GM21619 (cell line): ENCODE results near the gene PCSK9.
"Not testable (repeated sequence)": the region's sequence is repeated elsewhere in the genome, so short reads cannot be mapped to it uniquely, and the experiment has no call there.

Experiments
- ATAC-seq: cut with Tn5 transposase; IDR thresholded peaks from one replicate; pipeline ENCODE4 v1.9.1; 2021; ENCODE audit not compliant: unreplicated experiment

Gene PCSK9

DNA sequence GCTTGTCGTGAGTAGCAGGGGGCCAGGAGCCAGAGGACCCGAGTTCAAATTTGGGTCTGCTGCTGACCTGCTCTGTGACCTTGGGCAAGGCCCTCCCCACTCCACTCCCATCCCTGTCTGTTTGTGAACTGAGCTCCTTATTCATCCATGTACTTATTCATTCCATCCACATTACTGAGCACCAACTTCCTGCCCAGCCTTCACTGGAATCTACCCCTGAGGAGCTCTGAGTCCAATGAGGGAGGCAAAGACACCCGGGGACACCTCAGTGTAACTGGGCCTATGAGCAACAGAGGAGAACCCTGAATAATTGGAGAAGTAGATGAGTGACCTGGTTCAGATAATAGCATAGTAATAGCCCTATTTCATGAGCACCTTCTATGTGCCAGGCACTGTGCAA, 31.7 kb upstream of the PCSK9 start:
- ATAC-seq = no peak

DNA sequence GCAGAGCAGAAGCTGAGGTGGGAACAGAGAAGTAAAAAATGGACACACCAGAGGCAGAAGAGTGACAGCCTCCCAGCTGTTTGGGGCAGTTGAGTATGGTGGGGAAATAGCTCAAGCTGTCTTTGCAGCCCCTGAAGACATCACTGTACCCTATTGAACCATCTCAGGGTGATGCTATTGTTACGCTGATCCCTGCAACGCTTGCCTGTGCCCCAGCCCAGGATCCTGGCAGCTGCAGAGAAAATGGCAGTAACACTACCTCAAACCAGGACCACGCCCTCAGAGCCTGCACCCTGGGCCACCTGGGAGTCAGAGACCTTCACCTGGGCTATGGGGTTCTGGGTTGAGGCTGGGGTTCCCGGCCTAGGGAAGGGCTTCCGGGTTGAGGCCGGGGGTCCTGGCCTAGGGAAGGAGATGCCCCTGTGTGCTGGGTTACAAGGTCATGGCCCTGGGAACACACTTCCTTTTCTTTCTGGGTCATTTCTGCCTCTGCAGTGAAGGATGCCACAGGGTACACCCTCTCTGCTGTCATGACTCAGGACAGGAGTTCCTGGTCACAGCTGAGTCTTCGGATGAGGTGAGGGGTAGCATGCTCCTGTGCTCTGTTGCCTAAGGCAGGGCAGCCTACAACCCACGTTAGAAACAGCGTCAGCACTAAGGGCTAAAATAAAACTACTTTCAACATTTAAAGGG, 29.0 kb upstream of the PCSK9 start:
- ATAC-seq = no peak

GRCh38 chr1:55010887-55011217, 28.5 kb upstream of the PCSK9 start:
- no peak for ATAC-seq

DNA sequence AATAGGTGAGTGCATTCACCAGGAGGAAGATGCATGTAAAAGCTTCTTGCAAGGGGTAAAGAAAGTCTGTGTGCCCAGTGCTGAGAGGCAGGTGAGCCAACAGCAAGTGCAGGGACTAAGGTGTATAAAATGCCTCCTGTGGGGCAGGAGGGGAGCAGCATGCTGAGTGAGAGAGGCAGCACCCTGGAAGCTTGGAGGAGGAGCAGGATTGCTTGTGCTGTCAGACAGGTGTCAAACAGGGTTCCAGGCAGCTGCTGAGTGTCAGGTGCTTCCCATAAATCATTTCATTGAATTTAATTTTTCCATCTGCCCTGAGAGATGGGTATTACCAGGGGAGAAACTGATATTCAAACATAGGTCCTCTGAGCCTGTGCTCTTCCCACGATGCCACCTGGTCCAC, 26.7 kb upstream of the PCSK9 start:
- ATAC-seq = no peak

- ATAC-seq = no peak
Observed at GRCh38 chr1:55015123-55015522, 24.2 kb upstream of the PCSK9 start.

DNA sequence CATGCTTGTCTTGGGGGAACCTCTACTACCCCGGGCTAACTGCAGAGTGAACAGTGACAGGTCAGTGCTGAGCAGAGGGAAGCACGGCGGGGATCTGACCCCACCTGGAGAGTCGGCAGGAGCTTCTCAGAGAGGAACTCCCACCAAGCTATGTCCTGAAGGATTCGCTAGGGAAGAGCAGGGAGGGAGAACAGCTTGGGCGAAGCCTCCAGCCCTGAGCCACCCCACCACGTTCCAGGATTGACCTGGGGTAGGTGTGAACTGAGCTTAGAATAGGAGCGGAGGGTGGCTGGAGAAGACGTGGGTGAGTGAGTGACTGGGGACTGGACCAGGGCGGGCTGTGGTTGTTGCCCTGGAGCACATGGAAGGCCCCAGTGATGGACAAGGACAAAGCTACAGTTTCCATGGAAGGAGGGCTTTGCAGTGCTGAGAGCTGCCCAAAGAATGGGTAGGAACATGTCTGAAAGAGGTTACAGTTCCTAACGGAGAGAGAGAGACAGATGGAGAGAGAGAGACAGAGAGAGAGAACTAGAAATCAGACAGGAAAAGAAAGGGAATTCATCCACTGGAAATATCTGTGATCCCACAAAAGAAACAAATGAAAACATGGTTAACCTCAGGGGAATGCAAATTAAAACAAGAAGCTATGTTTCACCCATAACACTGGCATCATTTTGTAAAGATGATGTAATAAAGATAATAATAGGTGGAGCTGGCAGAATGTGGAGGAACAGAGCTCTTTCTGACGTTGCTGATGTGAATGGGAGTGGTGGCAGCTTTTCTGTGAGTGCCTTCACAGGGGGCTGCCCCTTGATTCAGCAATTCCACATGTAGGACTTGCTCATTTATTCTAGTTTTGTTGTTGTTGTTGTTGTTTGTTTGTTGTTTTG, 23.4 kb upstream of the PCSK9 start:
- ATAC-seq = no peak

GRCh38 chr1:55018395-55018794, 21.0 kb upstream of the PCSK9 start:
- ATAC-seq = no peak

GRCh38 chr1:55021942-55022546, 17.3 kb upstream of the PCSK9 start:
- peak; percentile 89 for ATAC-seq

DNA sequence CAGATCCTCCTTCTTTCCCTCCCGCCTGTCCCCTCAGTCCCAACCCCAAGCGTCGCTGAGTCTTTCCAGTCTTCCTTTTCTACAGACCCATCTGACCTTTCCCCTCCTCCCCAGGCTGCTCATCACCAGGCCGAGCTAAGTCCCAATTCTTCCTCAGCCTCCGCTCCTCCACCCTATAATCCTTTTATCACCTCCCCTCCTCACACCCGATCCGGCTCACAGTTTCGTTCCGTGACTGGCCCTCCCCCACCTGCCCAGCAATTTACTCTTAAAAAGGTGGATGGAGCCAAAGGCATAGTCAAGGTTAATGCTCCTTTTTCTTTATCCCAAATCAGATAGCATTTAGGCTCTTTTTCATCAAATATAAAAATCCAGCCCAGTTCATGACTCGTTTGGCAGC, 15.2 kb upstream of the PCSK9 start:
- not testable (repeated sequence) for ATAC-seq

DNA sequence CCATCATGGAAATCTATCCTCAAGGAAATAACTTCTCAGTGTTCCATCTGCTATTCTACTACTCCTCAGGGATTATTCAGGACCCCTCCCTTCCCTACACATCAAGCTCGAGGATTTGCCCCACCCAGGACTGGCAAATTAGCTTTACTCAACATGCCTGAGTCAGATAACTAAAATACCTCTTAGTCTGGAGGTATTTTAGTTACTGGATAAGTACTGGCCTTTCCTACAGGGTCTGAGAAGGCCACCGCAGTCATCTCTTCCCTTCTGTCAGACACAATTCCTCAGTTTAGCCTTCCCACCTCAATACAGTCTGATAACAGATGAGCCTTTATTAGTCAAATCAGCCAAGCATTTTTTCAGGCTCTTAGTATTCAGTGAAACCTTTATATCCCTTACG, 12.7 kb upstream of the PCSK9 start:
- ATAC-seq = not testable (repeated sequence)

DNA sequence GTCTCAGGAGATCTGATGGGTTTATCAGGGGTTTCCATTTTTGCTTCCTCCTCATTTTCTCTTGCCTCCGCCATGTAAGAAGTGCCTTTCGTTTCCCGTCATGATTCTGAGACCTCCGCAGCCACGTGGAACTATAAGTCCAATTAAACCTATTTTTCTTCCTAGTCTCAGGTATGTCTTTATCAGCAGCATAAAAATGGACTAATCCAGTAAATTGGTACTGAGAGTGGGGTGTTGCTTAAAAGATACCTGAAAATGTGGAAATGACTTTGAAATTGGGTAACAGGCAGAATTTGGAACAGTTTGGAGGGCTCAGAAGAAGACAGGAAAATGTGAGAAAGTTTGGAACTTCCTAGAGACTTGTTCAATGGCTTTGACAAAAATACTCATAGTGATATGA, 8.2 kb upstream of the PCSK9 start:
- ATAC-seq = not testable (repeated sequence)

DNA sequence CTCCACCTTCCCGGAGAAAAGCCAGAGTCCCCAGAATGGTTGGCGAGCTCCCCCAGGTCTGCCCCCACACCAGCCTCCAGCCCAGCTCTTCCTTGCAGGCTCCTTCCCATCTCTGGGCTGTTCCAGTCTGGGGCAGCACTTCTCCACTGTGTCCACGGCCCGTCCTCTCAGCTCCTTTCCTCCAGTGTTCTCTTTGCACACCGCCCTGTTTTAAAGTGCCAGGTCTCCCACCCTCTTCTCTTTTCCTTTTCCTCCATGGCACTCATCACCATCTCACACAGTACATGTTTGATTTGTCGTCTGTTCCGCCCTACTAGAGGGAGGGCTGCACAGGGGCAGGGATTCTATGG, 6.1 kb upstream of the PCSK9 start:
- no peak for ATAC-seq

GRCh38 chr1:55034476-55035133, 4.7 kb upstream of the PCSK9 start:
- no peak for ATAC-seq

GRCh38 chr1:55035904-55036303, 3.4 kb upstream of the PCSK9 start:
- ATAC-seq = no peak

GRCh38 chr1:55037733-55038551, 1.4 kb upstream of the PCSK9 start:
- ATAC-seq = no peak

DNA sequence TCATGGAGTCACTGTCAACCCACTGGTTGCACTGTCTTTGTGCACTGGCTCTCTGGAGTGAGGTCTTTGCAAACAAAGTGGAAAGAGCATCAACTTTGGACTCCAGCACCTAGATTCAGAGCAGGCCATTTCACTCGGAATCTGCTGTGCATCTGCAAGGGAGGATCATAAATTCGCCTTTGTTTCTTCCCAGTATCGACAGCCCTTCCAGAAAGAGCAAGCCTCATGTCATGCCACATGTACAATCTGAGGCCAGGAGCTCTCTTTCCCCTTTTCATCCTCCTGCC, 853 bp upstream of the PCSK9 start:
- ATAC-seq = no peak

GRCh38 chr1:55038974-55039341, 390 bp upstream of the PCSK9 start:
- ATAC-seq = no peak

DNA sequence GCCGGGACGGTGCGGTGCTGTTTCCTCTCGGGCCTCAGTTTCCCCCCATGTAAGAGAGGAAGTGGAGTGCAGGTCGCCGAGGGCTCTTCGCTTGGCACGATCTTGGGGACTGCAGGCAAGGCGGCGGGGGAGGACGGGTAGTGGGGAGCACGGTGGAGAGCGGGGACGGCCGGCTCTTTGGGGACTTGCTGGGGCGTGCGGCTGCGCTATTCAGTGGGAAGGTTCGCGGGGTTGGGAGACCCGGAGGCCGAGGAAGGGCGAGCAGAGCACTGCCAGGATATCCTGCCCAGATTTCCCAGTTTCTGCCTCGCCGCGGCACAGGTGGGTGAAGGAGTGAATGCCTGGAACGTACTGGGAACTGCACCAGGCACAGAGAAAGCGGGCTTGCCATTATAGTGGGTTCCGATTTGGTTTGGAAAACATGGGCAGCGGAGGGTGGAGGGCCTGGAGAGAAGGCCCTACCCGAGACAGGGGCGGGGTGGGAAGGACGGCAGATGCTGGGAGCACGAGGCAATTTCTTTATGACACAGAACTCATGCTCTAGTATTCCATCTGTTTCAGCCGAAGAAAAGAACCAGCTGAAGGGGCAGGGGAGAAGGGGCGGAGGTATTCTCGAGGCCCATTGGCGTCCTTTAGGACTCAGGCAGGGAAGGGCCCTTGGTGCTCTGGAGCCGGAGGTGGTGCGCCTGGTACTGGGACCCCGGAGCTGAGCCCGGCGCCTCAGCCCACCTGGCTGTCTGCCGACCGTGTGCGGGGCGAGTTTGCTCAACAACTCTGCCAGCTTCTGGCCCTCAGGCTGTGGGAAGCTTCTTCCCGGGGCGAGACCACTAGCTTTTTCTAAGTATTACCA, 960 bp downstream of the PCSK9 start:
- no peak for ATAC-seq

DNA sequence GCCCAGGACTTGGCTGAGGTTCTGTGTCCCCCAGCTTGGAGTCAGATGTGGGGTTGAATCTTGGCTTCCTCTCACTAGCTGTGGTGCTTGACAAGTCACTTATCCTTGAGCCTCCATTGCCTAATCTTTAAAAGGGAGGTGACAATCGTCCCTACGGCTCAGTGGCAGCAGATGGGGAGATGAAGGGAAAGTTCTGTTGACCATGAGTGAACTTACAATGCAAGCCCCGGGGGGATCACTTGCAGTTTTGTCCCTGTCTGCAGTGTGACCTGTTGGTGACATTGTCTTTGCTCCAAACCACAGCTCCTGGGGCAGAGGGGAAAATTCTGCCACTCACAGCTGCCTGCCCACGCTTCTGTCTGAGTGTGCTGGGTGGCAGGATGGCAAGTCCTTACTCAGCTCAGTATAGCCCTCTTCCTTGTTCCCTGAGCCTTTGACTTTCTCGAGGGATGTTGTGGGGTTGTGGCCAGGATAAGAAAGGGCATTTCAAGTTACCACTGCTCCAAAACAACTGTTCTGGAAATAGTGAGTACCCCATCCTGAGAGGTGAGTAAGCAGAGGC, 1.7 kb downstream of the PCSK9 start:
- no peak for ATAC-seq

DNA sequence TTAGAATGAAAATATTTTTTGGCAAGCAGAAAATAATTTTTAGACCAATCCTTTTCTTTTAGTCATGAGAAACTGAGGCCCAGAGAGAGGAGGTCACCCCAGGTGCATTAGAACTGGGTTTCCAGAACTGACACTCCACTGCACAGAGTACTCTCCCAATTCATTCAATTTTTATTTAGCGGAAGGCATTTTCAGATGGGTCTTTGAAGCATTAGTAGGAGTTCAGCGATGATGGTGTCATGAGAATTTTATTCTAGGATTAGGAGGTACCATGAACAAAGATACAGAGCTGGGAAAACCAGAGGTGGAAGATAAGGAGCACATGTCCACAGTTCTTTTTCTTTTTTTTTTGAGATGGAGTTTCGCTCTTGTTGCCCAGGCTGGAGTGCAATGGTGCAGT, 2.3 kb downstream of the PCSK9 start:
- no peak for ATAC-seq
